ENCODE results near the gene PARP8.

The PARP8 gene

DNA sequence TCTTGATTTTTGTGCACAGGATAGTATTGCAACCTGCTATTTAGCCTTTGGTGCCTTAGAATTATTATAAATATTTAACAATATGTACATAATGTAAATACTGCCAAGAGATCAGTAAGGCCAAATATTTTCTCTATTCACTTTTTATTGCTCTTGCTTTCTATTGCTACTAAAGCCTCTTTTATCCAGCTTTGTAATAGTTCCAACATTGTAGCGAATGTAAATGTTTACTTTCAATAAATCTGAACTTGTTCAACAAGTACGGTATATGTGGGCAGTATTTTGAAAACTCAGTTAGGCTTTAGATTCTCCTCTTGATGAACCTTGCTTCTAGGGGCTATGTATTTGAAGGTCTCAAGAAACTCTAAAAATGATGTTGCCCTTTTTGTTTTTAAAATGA is 179.8 kb downstream of the PARP8 start:
- TF ChIP-seq CTCF (IDR thresholded peaks at IDR 0.05) = no peak
- no peaks in the 10 kb centered on the region for H3K27me3 ChIP-seq
- H3K9me3 ChIP-seq = no peaks in the 10 kb centered on the region
- peaks cover 46% of the 10 kb centered on the region for H3K36me3 ChIP-seq
- H3K4me1 ChIP-seq (ENCODE audit: control insufficient read depth in 1 of 2, insufficient read depth in 1 of 2, low read depth in 1 of 2, low read length in 1 of 2) = no peaks in the 10 kb centered on the region
- H3K4me3 ChIP-seq (ENCODE audit: low read depth in 1 of 2, low read length in 1 of 2) = no peak overlapping the region
- no peak overlapping the region for H3K27ac ChIP-seq

GRCh38 chr5:50849554-50849953 is 183.1 kb downstream of the PARP8 start:
- H3K27me3 ChIP-seq = no peaks in the 10 kb centered on the region
- H3K9me3 ChIP-seq = no peaks in the 10 kb centered on the region
- H3K27ac ChIP-seq = no peak overlapping the region
- H3K4me3 ChIP-seq (ENCODE audit: low read depth in 1 of 2, low read length in 1 of 2) = no peak overlapping the region
- H3K36me3 ChIP-seq = peaks cover 15% of the 10 kb centered on the region
- H3K4me1 ChIP-seq (ENCODE audit: control insufficient read depth in 1 of 2, insufficient read depth in 1 of 2, low read depth in 1 of 2, low read length in 1 of 2) = no peaks in the 10 kb centered on the region
- TF ChIP-seq CTCF (IDR thresholded peaks at IDR 0.05) = no peak

DNA sequence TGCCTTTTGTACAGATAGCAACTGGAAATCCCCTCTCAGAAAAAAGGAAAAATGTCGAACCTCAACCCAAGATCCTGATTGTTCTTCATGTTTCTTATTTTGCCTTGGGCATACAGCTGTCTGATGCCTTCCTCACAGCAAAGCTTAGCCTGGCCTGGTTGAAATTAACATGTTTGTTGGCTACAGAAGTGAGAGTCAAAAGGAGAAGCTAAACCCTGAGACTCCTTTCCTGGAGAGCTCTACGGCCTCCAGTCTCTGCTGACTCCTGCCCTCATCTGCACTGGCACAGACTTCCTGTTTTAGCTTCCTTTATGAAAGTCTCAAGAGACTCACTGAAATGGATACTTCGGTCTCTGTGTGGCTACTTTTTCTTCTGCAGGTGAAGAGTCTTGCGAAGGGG is 186.7 kb downstream of the PARP8 start:
- H3K27ac ChIP-seq = no peak overlapping the region
- no peak for TF ChIP-seq CTCF (IDR thresholded peaks at IDR 0.05)
- no peaks in the 10 kb centered on the region for H3K4me1 ChIP-seq (ENCODE audit: control insufficient read depth in 1 of 2, insufficient read depth in 1 of 2, low read depth in 1 of 2, low read length in 1 of 2)
- no peaks in the 10 kb centered on the region for H3K9me3 ChIP-seq
- H3K4me3 ChIP-seq (ENCODE audit: low read depth in 1 of 2, low read length in 1 of 2) = no peak overlapping the region
- H3K27me3 ChIP-seq = no peaks in the 10 kb centered on the region
- H3K36me3 ChIP-seq = no peaks in the 10 kb centered on the region

DNA sequence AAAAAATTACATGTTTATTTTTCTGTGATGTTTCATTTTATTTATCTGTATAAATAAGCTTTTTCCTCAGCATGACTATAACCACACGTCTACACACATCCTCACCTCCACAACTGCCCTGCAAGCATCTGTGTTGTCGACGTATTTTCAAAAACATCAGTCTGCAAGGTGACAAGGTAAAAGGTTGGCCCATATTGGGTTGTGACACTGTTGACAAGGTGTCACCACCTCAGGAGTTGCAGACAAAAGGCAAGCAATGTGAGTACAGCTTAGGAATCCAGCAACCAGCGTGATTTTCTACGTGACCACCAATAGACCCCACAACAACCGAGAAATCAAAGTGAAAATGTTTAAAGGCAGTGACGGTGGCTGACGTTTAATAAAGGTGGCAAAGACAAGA is 187.6 kb downstream of the PARP8 start:
- Histone ChIP-seq H3K4me1 (ENCODE audit: control insufficient read depth in 1 of 2, insufficient read depth in 1 of 2, low read depth in 1 of 2, low read length in 1 of 2) (no peaks in the 10 kb centered on the region), H3K27me3 (no peaks in the 10 kb centered on the region), H3K27ac (no peak overlapping the region), H3K36me3 (no peaks in the 10 kb centered on the region), H3K4me3 (ENCODE audit: low read depth in 1 of 2, low read length in 1 of 2) (no peak overlapping the region), H3K9me3 (no peaks in the 10 kb centered on the region)
- no peak for TF ChIP-seq CTCF (IDR thresholded peaks at IDR 0.05)

- H3K9me3 ChIP-seq = no peaks in the 10 kb centered on the region
- no peaks in the 10 kb centered on the region for H3K4me1 ChIP-seq (ENCODE audit: control insufficient read depth in 1 of 2, insufficient read depth in 1 of 2, low read depth in 1 of 2, low read length in 1 of 2)
- H3K27ac ChIP-seq = no peak overlapping the region
- no peak for TF ChIP-seq CTCF (IDR thresholded peaks at IDR 0.05)
- no peaks in the 10 kb centered on the region for H3K36me3 ChIP-seq
- no peaks in the 10 kb centered on the region for H3K27me3 ChIP-seq
- no peak overlapping the region for H3K4me3 ChIP-seq (ENCODE audit: low read depth in 1 of 2, low read length in 1 of 2)
Observed at GRCh38 chr5:50855001-50855400, 188.6 kb downstream of the PARP8 start.

Data from neutrophil (primary cell).